ENCODE results near the gene KLK7. TPM values are rescaled to one million over a fixed set of nuclear protein-coding genes. Genes with fewer than 3 reads are reported as not detected.

KLK7 gene
- total and polyA plus RNA-seq, 2 donors (not counting 3 experiments of a cell fraction or from before 2014, with no cell fraction given): not detected

- ChIA-PET CTCF (no interaction called here), POLR2A (no interaction called here)
- Histone ChIP-seq H3K4me2 (ENCODE audit: insufficient read depth, low read length) (no peak overlapping the region), H3K27ac (ENCODE audit: insufficient read depth, low read depth, low read length) (no peak overlapping the region), H3K9me1 (replicated peaks; ENCODE audit: control insufficient read depth, extremely low read depth, insufficient read depth, low read length) (no peaks in the 10 kb centered on the region), H3K4me3 (replicated peaks in 1 of 3; ENCODE audit: insufficient read depth in 1 of 3, low read depth in 1 of 3, low read length in 3 of 3) (no peak overlapping the region), H4K20me1 (replicated peaks; ENCODE audit: control insufficient read depth, extremely low read depth, insufficient read depth, low read length) (no peaks in the 10 kb centered on the region), H2AFZ (ENCODE audit: low read depth, low read length) (no peak overlapping the region), H3K9me3 (replicated peaks; ENCODE audit: control insufficient read depth, insufficient read depth, low read length) (no peaks in the 10 kb centered on the region), H3K4me1 (ENCODE audit: control insufficient read depth, extremely low read depth, insufficient read depth, low read length) (no peaks in the 10 kb centered on the region), H3K79me2 (ENCODE audit: control insufficient read depth, insufficient read depth, low read length) (no peaks in the 10 kb centered on the region), H3K27me3 (ENCODE audit: control insufficient read depth in 2 of 2, insufficient read depth in 2 of 2, low read length in 2 of 2) (peaks cover 16 to 18% of the 10 kb centered on the region in 2 experiments), H3K9ac (replicated peaks; ENCODE audit: extremely low read depth, insufficient read depth, low read length) (no peak overlapping the region), H3K36me3 (ENCODE audit: control insufficient read depth in 2 of 2, extremely low read depth in 1 of 2, insufficient read depth in 2 of 2, low read length in 2 of 2) (no peaks in the 10 kb centered on the region)
- DNase-seq (ENCODE audit: low read depth, low spot score): no peak
- FAIRE-seq: no peak
- intact Hi-C loops (cut with micrococcal nuclease): no loop called here
- TF ChIP-seq POLR2AphosphoS5 (IDR thresholded peaks at IDR 0.05; ENCODE audit: insufficient read depth, low read depth, low read length) (no peak), CTCF (IDR thresholded peaks at IDR 0.05; ENCODE audit: extremely low read depth in 1 of 2, insufficient read depth in 1 of 2, low read depth in 1 of 2, low read length in 2 of 2) (no peak), POLR2A (IDR thresholded peaks at IDR 0.05; ENCODE audit: low read depth, low read length) (no peak), JUN (IDR thresholded peaks at IDR 0.05; ENCODE audit: borderline replicate concordance, insufficient read depth, insufficient read length, low read depth) (no peak), MAX (IDR thresholded peaks at IDR 0.05; ENCODE audit: insufficient read depth, insufficient read length) (no peak), MYC (IDR thresholded peaks at IDR 0.05; ENCODE audit: low read depth, low read length) (no peak), EZH2 (IDR thresholded peaks at IDR 0.05; ENCODE audit: borderline replicate concordance, low read depth, low read length, severe bottlenecking) (no peak), FOS (IDR thresholded peaks at IDR 0.05; ENCODE audit: borderline replicate concordance, insufficient read depth, low read length) (no peak), GATA2 (IDR thresholded peaks at IDR 0.05; ENCODE audit: insufficient read depth, insufficient read length, low read depth, low read length) (no peak)
- no TSS peak for BruUV-seq (replicated peaks)
- dilution Hi-C loops (cut with MboI; ENCODE audit: extremely low pct_ligation_motif_present, low sequenced_read_pairs): no loop called here
Measured at GRCh38 chr19:51022526-51022925, 38.8 kb upstream of the KLK7 start.

Measured in endothelial cell of umbilical vein (primary cell).